IMR-90 (cell line): Measurements from ENCODE around the gene PRKN. TPM values are rescaled to one million over a fixed set of nuclear protein-coding genes. Genes with fewer than 3 reads are reported as not detected.

Experiments used
- ATAC-seq: fragments of 200-7000 bp; cut with Tn5 transposase; 2 replicates; pipeline ENCODE4 v1.9.1; 2020; ENCODE audit warnings: low read depth, mild to moderate bottlenecking, moderate library complexity
- BruUV-seq: library from RNA; stranded (reverse); fragments of 400-500 nt; replicated peaks from 2 replicates; lab custom pipeline; 2021; lab: Mats Ljungman, UMichigan
- CTCF ChIA-PET: fragments of 300-600 bp; formaldehyde crosslinking; extraction: SDS; loops from one replicate; lab custom pipeline; 2021; ENCODE audit warnings: antibody characterized with exemption; lab: Yijun Ruan, JAX
- POLR2A ChIA-PET: fragments of 300-600 bp; sonication (Branson Sonifier 250); formaldehyde crosslinking; loops from one replicate; lab custom pipeline; 2022; ENCODE audit warnings: antibody characterized with exemption; ENCODE audit not compliant: unreplicated experiment; lab: Charles Lee
- DNase-seq: peaks from one replicate; pipeline ENCODE4 v3.0.0; 2013
- H2AFZ ChIP-seq: replicated peaks from 2 replicates; pipeline ENCODE3; 2013; ENCODE audit warnings: low read length, mild to moderate bottlenecking; ENCODE audit not compliant: poor library complexity
- H2AK5ac ChIP-seq: 2 replicates; pipeline ENCODE4 v1.6.1; 2013; ENCODE audit warnings: low read depth, low read length, inconsistent platforms
- H2AK9ac ChIP-seq: replicated peaks from 2 replicates; pipeline ENCODE3; 2013; ENCODE audit warnings: mild to moderate bottlenecking, low read depth, low read length, moderate library complexity; ENCODE audit not compliant: poor library complexity
- H2BK120ac ChIP-seq: 2 replicates; pipeline ENCODE4 v1.6.1; 2013; ENCODE audit warnings: low read depth, low read length, inconsistent platforms
- H2BK15ac ChIP-seq: 3 replicates; pipeline ENCODE4 v1.6.1; 2013; ENCODE audit warnings: low read depth, low read length, inconsistent platforms
- H2BK20ac ChIP-seq: 2 replicates; pipeline ENCODE4 v1.6.1; 2013; ENCODE audit warnings: low read depth, mild to moderate bottlenecking, inconsistent platforms, low read length, moderate library complexity
- H2BK5ac ChIP-seq: 2 replicates; pipeline ENCODE4 v1.6.1; 2013; ENCODE audit warnings: mild to moderate bottlenecking, low read depth, low read length, inconsistent platforms; ENCODE audit not compliant: poor library complexity, severe bottlenecking
- H3K14ac ChIP-seq: replicated peaks from 2 replicates; pipeline ENCODE4 v1.6.1; 2013; ENCODE audit warnings: low read depth, low read length, inconsistent platforms
- H3K18ac ChIP-seq: 2 replicates; pipeline ENCODE4 v1.6.1; 2013; ENCODE audit warnings: low read depth, low read length, control low read depth
- H3K23ac ChIP-seq: 2 replicates; pipeline ENCODE4 v1.6.1; 2013; ENCODE audit warnings: low read depth, low read length, inconsistent platforms
- H3K27ac ChIP-seq: 2 replicates; pipeline ENCODE4 v1.5.1; 2013; ENCODE audit warnings: mild to moderate bottlenecking, control low read depth, low read length; ENCODE audit not compliant: insufficient read depth
- H3K27me3 ChIP-seq: 2 replicates; pipeline ENCODE4 v1.6.1; 2013; ENCODE audit warnings: low read length; ENCODE audit not compliant: control insufficient read depth, insufficient read depth
- H3K36me3 ChIP-seq: 2 replicates; pipeline ENCODE4 v1.6.1; 2013; ENCODE audit warnings: low read length, mixed read lengths; ENCODE audit not compliant: control insufficient read depth, insufficient read depth
- H3K4ac ChIP-seq: 2 replicates; pipeline ENCODE4 v1.6.1; 2013; ENCODE audit warnings: low read depth, low read length, inconsistent platforms
- H3K4me1 ChIP-seq: 2 replicates; pipeline ENCODE4 v1.6.1; 2013; ENCODE audit warnings: low read length, mixed read lengths; ENCODE audit not compliant: control insufficient read depth, insufficient read depth
- H3K4me2 ChIP-seq: 2 replicates; pipeline ENCODE4 v1.6.1; 2013; ENCODE audit warnings: low read depth, mild to moderate bottlenecking, control low read depth, low read length, moderate library complexity
- H3K4me3 ChIP-seq: 2 replicates; pipeline ENCODE4 v1.5.1; 2013; ENCODE audit warnings: low read depth, mild to moderate bottlenecking, control low read depth, low read length, moderate library complexity; ENCODE audit not compliant: insufficient read depth
- H3K56ac ChIP-seq: 2 replicates; pipeline ENCODE4 v1.6.1; 2013; ENCODE audit warnings: low read length, inconsistent platforms; ENCODE audit not compliant: insufficient read depth; ENCODE audit errors: extremely low read depth
- H3K79me1 ChIP-seq, 2 experiments: 2 replicates each; pipeline ENCODE4 v1.6.1; 2013; ENCODE audit warnings: low read length in 2 of 2, inconsistent platforms in 1 of 2, low read depth in 1 of 2
- H3K9ac ChIP-seq: 2 replicates; pipeline ENCODE4 v1.6.1; 2013; ENCODE audit warnings: low read depth, low read length, control low read depth
- H3K9me1 ChIP-seq: 2 replicates; pipeline ENCODE4 v1.6.1; 2013; ENCODE audit warnings: low read length, inconsistent platforms; ENCODE audit not compliant: insufficient read depth
- H3K9me3 ChIP-seq: 2 replicates; pipeline ENCODE4 v1.6.1; 2013; ENCODE audit warnings: low read length; ENCODE audit not compliant: control insufficient read depth, insufficient read depth
- H4K20me1 ChIP-seq: 2 replicates; pipeline ENCODE4 v1.6.1; 2013; ENCODE audit warnings: low read length, inconsistent platforms; ENCODE audit not compliant: insufficient read depth
- H4K5ac ChIP-seq: 2 replicates; pipeline ENCODE4 v1.6.1; 2013; ENCODE audit warnings: mild to moderate bottlenecking, low read depth, low read length, control low read depth
- H4K8ac ChIP-seq, 2 experiments: 2 replicates each; pipeline ENCODE4 v1.6.1; 2013; ENCODE audit warnings: low read depth in 2 of 2, low read length in 2 of 2, control low read depth in 1 of 2, inconsistent platforms in 1 of 2
- H4K91ac ChIP-seq: 2 replicates; pipeline ENCODE4 v1.6.1; 2013; ENCODE audit warnings: low read depth, low read length, inconsistent platforms; ENCODE audit not compliant: insufficient read depth
- BHLHE40 ChIP-seq: fragments of 150-350 bp; IDR thresholded peaks from 2 replicates; pipeline ENCODE4 v1.6.1; 2016; ENCODE audit warnings: mild to moderate bottlenecking, low read depth, low read length
- CEBPB ChIP-seq: IDR thresholded peaks from 2 replicates; pipeline ENCODE4 v1.6.1; 2012; ENCODE audit warnings: low read depth, low read length, improper control_type of control experiment
- CHD1 ChIP-seq: IDR thresholded peaks from 2 replicates; pipeline ENCODE4 v1.6.1; 2012; ENCODE audit warnings: low read depth, low read length, improper control_type of control experiment
- FOS ChIP-seq: fragments of 150-350 bp; IDR thresholded peaks from 2 replicates; pipeline ENCODE4 v1.6.1; 2016; ENCODE audit warnings: low read depth, low read length
- MAFK ChIP-seq: IDR thresholded peaks from 2 replicates; pipeline ENCODE4 v1.6.1; 2012; ENCODE audit warnings: low read depth, low read length, improper control_type of control experiment
- MAZ ChIP-seq: IDR thresholded peaks from 2 replicates; pipeline ENCODE4 v1.6.1; 2012; ENCODE audit warnings: low read depth, mild to moderate bottlenecking, low read length, improper control_type of control experiment, moderate library complexity, borderline replicate concordance
- MXI1 ChIP-seq: IDR thresholded peaks from 2 replicates; pipeline ENCODE4 v1.6.1; 2012; ENCODE audit warnings: low read depth, mild to moderate bottlenecking, low read length, moderate library complexity, borderline replicate concordance
- NFE2L2 ChIP-seq: fragments of 150-350 bp; IDR thresholded peaks from 2 replicates; pipeline ENCODE4 v1.6.1; 2016; ENCODE audit warnings: low read depth, mild to moderate bottlenecking, low read length
- POLR2A ChIP-seq: IDR thresholded peaks from 2 replicates; pipeline ENCODE4 v1.6.1; 2012; ENCODE audit warnings: mild to moderate bottlenecking, low read depth, low read length
- RAD21 ChIP-seq: IDR thresholded peaks from 2 replicates; pipeline ENCODE4 v1.6.1; 2012; ENCODE audit warnings: low read length, improper control_type of control experiment
- RCOR1 ChIP-seq: IDR thresholded peaks from 2 replicates; pipeline ENCODE4 v1.6.1; 2012; ENCODE audit warnings: mild to moderate bottlenecking, low read length, improper control_type of control experiment; ENCODE audit not compliant: insufficient replicate concordance
- RFX5 ChIP-seq: IDR thresholded peaks from 2 replicates; pipeline ENCODE4 v1.8.0; 2012; ENCODE audit warnings: low read depth, mild to moderate bottlenecking, low read length, moderate library complexity
- SMC3 ChIP-seq: fragments of 150-350 bp; IDR thresholded peaks from 2 replicates; pipeline ENCODE4 v1.6.1; 2016; ENCODE audit warnings: low read depth, mild to moderate bottlenecking, antibody characterized with exemption, low read length, moderate library complexity
- WGBS, 2 experiments: methylation state at CpG; one replicate each; pipeline versions ENCODE4 v1.1.5 to v1.1.7; 2013; ENCODE audit warnings: missing lambda C conversion rate in 2 of 2; ENCODE audit not compliant: insufficient read length in 1 of 2; ENCODE audit errors: extremely low coverage in 2 of 2; 5-methylcytosine and 5-hydroxymethylcytosine counted together
- dilution Hi-C: fragments of 300-500 bp; cut with HindIII; formaldehyde crosslinking; loops from one replicate; pipeline ENCODE4 v1.14.3; 2018; ENCODE audit warnings: low sequenced_read_pairs; ENCODE audit not compliant: unreplicated experiment
- in situ Hi-C: fragments of 300-500 bp; cut with MboI; formaldehyde crosslinking; loops from 3 replicates; pipeline ENCODE4 v1.14.3; 2019; ENCODE audit warnings: low sequenced_read_pairs, inconsistent platforms, mixed read lengths
- intact Hi-C: fragments of 100-400 bp; cut with micrococcal nuclease; formaldehyde crosslinking; loops from 2 replicates; pipeline ENCODE4 v1.10.0; 2022
- polyA plus RNA-seq, 3 experiments: library from polyadenylated mRNA; depleted of rRNA; stranded (reverse); fragments of >200 nt; gene quantifications; 2 replicates each; pipeline ENCODE4 v1.2.3, GENCODE V29; 2012; ENCODE audit warnings: low replicate concordance in 1 of 3
- total RNA-seq: library from RNA; depleted of rRNA; stranded (reverse); fragments of >200 nt; gene quantifications from 2 replicates; pipeline ENCODE4 v1.2.3, GENCODE V29; 2012
- TF ChIP-seq, protein P1 (sequence below): fragments of 150-350 bp; IDR thresholded peaks from 2 replicates; pipeline ENCODE4 v1.6.1; 2017; ENCODE audit warnings: mild to moderate bottlenecking, antibody characterized with exemption, low read length, low read depth
- TF ChIP-seq, protein P2 (sequence below): conservative IDR thresholded peaks from 2 replicates; pipeline ENCODE4 v1.5.1; 2012; ENCODE audit warnings: mild to moderate bottlenecking, low read depth, low read length, improper control_type of control experiment
- TF ChIP-seq, protein P3 (sequence below): fragments of 150-350 bp; IDR thresholded peaks from 2 replicates; pipeline ENCODE4 v1.6.1; 2016; ENCODE audit warnings: low read depth, mild to moderate bottlenecking, low read length, moderate library complexity, borderline replicate concordance

The PRKN gene
- total and polyA plus RNA-seq, 2 of the 4 experiments (the other 2 are of a cell fraction) = 0.15 to 0.18 TPM

DNA sequence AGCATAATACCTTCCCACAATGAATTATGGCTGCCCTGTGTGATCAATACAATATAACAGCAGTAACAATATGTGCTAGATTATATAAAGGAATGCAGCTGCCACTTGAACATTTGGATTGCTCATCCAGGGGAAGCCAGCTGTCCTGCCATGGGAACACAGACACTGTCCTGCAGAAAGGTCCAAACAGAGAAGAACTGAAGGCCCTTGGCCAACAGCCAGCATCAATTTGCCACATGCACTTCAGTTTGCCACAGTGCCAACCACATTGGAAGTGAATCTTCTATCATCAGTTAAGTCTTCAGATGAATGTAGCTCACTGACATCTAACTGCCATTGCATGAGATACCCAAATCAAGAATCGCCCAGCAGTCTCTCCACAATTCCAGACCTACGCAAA, 332.4 kb downstream of the PRKN start:
- TF ChIP-seq RCOR1 (no peak), SMC3 (no peak), CEBPB (no peak), RFX5 (no peak), MAFK (no peak), FOS (no peak), POLR2A (no peak), CHD1 (no peak), MXI1 (no peak), RAD21 (no peak), MAZ (no peak), NFE2L2 (no peak), BHLHE40 (no peak)
- TF ChIP-seq, protein P1, sequence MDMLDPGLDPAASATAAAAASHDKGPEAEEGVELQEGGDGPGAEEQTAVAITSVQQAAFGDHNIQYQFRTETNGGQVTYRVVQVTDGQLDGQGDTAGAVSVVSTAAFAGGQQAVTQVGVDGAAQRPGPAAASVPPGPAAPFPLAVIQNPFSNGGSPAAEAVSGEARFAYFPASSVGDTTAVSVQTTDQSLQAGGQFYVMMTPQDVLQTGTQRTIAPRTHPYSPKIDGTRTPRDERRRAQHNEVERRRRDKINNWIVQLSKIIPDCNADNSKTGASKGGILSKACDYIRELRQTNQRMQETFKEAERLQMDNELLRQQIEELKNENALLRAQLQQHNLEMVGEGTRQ = no peak
- TF ChIP-seq, protein P2, sequence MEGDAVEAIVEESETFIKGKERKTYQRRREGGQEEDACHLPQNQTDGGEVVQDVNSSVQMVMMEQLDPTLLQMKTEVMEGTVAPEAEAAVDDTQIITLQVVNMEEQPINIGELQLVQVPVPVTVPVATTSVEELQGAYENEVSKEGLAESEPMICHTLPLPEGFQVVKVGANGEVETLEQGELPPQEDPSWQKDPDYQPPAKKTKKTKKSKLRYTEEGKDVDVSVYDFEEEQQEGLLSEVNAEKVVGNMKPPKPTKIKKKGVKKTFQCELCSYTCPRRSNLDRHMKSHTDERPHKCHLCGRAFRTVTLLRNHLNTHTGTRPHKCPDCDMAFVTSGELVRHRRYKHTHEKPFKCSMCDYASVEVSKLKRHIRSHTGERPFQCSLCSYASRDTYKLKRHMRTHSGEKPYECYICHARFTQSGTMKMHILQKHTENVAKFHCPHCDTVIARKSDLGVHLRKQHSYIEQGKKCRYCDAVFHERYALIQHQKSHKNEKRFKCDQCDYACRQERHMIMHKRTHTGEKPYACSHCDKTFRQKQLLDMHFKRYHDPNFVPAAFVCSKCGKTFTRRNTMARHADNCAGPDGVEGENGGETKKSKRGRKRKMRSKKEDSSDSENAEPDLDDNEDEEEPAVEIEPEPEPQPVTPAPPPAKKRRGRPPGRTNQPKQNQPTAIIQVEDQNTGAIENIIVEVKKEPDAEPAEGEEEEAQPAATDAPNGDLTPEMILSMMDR = no peak
- TF ChIP-seq, protein P3, sequence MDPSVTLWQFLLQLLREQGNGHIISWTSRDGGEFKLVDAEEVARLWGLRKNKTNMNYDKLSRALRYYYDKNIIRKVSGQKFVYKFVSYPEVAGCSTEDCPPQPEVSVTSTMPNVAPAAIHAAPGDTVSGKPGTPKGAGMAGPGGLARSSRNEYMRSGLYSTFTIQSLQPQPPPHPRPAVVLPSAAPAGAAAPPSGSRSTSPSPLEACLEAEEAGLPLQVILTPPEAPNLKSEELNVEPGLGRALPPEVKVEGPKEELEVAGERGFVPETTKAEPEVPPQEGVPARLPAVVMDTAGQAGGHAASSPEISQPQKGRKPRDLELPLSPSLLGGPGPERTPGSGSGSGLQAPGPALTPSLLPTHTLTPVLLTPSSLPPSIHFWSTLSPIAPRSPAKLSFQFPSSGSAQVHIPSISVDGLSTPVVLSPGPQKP = no peak
- no peaks in the 10 kb centered on the region for H3K36me3 ChIP-seq
- H3K27me3 ChIP-seq = no peaks in the 10 kb centered on the region
- H3K18ac ChIP-seq = no peak overlapping the region
- no peak overlapping the region for H2AK5ac ChIP-seq
- no peak overlapping the region for H3K56ac ChIP-seq
- no peak overlapping the region for H2BK20ac ChIP-seq
- H2AFZ ChIP-seq = no peak overlapping the region
- no TSS peak for BruUV-seq
- no peak overlapping the region for H4K5ac ChIP-seq
- no peak overlapping the region for H2BK15ac ChIP-seq
- H3K4me3 ChIP-seq = no peak overlapping the region
- no peak overlapping the region for H3K4ac ChIP-seq
- no peak for ATAC-seq
- no peak overlapping the region for H2AK9ac ChIP-seq
- no peaks in the 10 kb centered on the region for H3K9me1 ChIP-seq
- peaks cover 12% of the 10 kb centered on the region for H3K9me3 ChIP-seq
- H4K91ac ChIP-seq = no peak overlapping the region
- no peaks in the 10 kb centered on the region for H4K20me1 ChIP-seq
- CTCF ChIA-PET = no interaction called here
- intact Hi-C loops (no loop called here), in situ Hi-C loops (no loop called here), dilution Hi-C loops (no loop called here)
- no CpG with 5 or more reads among the region's 2 CpGs for WGBS, 2 experiments
- no peaks in the 10 kb centered on the region for H3K79me1 ChIP-seq
- H4K8ac ChIP-seq = no peak overlapping the region
- H3K9ac ChIP-seq = no peak overlapping the region
- DNase-seq = no peak
- no peak overlapping the region for H3K23ac ChIP-seq
- H3K14ac ChIP-seq = no peak overlapping the region
- no peak overlapping the region for H2BK120ac ChIP-seq
- H2BK5ac ChIP-seq = no peak overlapping the region
- no peak overlapping the region for H3K4me2 ChIP-seq
- POLR2A ChIA-PET = no interaction called here
- H3K27ac ChIP-seq = no peak overlapping the region
- no peaks in the 10 kb centered on the region for H3K4me1 ChIP-seq
